NCI-H2227 (cell line): ENCODE results near the gene FBLN2.

Experiments used
- DNase-seq: peaks from one replicate; lab custom pipeline; 2025; ENCODE audit not compliant: unreplicated experiment; lab: John Stamatoyannopoulos, UW

FBLN2 gene

DNA sequence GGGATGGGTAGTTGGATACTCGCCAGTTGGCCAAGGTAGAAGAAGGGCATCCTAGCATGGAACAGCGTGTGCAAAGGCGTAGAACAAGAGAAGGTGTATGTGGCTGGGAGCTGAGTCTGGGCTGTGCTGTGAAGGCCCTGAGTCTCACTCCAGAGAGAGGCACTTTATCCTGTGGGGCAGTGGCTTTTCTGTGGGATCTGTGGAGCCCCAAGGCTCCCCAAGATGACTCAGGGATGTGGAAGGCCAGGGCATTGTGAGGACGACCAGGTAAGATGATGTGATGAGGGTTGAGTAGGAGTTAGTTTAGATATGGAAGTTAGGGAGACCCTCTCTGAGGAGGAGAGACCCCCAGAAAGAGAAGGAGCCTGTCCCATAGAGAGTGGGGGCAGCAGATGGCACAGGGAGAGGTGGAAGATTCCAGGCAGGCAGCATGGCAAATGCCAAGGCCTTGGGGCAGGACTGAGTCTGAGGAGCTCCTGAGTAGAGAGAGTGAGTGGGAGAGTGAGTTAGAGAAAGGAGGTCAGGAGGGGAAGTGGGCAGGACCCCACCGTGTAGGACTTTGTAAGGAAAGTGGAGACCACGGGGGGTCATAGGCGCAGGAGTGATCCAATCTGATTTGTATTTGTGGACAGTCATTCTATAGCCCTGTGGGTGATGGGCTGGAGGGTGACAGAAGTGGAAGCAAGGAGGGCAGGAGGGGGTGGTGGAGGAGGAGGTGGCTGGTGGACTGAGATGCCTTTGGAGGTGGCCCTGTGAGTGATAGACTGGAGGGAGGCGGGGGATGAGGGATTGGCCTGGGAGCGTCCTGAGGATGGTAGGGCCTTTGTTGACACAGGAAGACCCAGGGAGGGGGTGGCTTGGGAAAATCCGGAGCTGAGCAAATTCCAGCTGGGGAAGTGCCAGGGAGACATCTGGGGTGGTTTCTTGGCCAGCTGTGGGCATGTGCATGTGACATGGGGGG lies 50.3 kb downstream of the FBLN2 start:
- no peak for DNase-seq

DNA sequence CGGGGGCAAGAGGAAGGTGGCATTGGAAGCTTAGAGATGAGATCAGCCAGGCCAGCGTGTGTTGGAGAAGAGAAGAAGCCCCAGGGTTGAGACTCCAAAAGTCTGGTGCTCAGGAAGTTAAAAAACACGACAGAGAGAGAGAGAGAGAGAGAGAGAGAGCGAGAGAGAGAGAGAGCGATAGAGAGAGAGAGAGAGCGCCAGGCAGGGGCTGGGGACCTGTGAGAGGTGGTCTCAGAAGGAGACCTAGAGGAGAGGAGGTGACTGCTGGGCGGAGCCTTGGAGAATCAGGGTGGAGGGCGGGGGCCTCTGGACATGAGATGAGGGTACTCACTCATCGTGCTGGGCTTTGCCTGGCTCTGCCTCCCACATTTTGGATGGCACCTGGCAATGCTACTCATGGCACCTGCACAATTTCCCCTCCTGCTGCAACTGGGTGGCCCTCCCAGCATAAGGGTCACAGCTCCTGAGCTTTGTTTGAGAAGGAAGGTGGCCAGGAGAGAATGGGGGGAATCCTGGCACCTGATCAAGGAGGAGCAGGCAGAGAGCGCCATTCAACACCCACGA lies 51.0 kb downstream of the FBLN2 start:
- DNase-seq = no peak

DNA sequence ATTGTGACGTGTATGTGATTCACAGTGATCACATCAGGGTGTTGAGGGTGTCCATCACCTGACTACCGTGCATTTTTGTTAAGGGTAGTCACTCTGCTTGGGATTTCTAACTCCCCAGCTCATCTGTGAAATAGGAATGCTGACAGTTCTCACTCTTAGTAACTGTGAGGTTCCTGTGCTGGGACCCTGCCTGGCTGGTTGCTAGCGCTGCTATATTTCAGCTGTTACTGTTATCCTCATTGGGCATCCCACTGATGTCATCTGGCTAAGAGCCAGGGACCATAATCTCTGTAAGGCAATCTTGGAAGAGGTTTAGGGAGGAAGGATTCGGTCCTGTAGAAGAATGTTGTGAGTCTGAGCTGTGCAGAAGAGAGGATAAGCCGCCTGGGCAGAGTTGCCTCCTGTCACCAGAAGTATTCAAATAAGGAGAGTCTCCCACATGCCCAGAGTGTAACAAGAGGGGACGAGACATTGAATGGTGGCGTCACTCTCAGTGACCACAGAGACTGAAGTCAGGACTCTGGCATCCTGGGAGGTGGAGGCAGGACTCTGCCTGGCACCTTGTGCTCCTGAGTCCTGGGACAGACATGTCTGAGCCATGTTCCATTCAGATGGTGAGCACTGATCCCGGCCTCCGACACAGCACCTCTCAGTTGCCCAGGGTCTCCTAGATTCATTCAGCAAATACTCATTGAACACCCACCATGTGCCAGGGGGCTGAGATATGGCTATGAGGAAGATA lies 52.2 kb downstream of the FBLN2 start:
- DNase-seq = no peak

DNA sequence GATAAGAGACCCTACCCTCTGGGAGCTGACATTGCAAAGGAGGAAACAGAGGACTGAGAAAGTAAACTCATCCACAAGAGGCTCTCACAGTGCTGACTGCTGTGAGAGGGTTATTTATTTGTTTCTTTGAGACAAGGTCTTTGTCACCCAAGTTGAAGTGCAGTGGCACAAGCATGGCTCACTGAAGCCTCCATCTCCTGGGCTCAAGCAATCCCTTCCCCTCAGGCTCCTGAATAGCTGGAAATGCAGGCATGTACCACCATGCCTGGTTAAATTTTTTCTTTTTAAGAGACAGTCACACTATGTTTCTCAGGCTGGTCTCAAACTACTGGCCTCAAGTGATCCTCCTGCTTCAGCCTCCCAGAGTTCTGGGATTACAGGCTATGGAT lies 52.8 kb downstream of the FBLN2 start:
- no peak for DNase-seq

DNA sequence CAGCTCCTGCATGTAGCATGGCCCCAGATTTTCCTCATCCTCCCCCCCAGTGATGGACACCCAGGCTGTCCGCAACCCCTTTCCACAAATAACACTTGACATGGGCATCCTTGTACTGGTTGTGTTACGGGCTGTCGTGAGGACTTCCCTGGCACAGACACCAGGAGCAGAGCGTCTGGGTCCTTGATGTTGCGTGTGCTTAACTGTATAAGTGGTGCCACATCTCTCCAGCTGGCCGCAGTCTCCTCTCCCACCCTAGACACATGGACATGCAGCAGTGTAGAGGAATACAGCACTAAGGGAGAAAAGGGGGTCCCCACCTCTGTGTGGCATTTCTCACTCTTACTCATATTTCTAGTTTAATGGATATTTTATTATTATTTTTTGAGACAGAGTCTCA lies 56.6 kb downstream of the FBLN2 start:
- DNase-seq = no peak

DNA sequence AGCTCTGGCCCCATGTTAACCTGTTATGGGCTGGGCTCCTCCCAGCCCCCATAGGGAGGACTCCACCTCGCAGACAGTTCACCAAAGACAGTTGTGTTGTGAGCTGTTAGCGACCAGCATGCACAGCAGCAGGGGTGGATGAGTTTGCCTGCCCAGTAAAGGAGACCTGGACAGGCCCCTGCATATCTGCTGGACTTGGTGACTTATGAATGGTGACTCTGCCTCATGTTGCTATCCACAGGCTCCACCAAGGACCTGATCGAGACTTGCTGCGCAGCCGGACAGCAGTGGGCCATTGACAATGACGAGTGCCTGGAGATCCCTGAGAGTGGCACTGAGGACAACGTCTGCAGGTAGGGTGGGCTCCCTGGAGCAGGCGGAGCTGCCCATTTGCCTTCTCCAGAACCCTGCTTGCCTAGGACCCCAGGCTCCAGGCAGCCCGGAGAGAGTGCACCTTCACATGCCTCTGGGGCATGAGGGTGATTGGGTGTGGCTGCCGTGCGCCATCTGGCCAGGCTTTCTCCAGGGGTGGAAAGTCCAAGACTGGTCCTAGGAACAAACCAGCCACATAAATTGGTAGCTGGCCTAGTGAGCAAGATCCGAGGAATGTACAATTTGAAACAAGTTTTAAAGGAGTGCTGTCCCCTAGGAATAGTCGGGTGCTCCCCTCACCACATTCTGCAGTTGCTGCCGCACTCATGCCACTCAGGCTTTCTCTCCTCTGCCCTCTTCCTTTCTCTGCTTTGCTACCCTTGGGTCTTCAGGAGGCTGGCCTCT lies 59.1 kb downstream of the FBLN2 start:
- no peak for DNase-seq

DNA sequence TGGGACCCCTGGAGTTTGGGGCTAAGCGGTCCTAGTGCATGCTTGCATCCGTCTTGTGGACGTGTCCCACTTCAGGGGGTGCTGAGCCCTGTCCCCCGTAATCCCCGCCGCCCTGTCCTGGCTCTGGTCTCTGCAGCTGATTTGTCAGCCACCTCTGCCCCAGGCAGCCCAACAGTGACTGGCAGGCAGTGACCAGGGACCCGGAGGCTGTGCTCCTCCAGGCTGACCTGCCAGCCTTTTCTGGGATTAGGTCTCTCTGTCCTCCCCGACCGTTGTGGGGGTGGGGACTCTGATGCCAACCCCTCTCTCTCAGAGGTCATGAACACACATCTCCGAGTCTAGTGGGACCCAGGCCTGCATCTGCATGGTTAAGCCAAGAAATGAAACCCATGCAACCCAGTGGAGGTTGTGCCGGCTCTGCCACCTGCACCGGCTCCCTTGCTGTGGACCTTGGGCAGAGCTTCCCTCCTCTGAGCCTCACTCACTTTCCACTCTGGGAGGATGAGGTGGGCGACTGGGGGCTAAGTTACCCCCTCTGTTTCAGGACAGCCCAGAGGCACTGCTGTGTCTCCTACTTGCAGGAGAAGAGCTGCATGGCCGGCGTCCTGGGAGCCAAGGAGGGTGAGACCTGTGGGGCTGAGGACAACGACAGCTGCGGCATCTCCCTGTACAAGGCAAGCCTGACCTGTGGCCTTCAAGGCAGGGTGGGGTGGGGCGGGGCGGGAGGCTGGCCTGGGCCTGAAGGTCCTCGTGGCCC lies 60.2 kb downstream of the FBLN2 start:
- DNase-seq = no peak

DNA sequence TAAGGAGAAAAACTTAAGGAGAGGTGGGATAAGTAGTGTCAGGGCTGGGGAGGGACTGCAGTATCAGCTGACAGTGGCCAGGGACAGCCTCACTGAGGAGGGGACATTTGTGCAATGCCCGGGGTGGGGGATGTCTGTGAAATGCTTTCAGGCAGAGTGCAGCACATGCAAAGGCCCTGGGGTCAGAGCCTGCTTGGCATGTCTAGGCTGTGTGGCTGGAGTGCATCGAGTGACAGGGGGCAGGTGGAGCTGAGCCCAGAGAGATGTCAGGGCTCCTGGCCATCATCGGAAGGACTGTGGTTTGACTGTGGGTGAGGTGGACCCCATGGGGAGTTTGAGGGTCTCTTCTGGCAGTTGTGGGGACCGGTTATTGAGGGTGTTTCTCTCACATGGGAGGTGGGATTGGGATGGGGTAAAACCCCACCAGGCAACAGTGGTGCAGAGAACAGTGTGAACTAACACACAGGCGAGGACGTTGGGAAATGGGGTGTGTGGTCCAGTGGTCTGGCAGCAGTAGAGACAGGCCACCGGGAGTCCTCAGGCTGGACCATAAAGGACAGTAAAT lies 61.2 kb downstream of the FBLN2 start:
- DNase-seq = no peak

DNA sequence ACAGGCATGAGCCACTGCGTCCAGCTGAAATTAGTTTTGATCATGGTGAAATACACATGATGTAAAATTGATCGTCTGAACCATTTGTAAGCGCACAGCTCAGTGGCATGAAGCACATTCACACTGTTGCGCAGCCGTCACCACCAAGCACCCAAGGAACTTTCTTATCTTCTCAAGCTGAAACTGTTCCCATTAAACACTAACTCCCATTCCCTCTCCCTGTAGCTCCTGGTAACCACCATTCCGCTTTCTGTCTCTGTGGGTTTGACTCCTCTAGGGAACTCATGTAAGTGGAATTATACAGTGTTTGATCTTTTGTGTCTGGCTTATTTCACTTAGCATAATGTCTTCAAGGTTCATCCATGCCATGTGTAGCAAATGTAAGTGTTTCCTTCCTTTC lies 62.3 kb downstream of the FBLN2 start:
- DNase-seq = no peak

DNA sequence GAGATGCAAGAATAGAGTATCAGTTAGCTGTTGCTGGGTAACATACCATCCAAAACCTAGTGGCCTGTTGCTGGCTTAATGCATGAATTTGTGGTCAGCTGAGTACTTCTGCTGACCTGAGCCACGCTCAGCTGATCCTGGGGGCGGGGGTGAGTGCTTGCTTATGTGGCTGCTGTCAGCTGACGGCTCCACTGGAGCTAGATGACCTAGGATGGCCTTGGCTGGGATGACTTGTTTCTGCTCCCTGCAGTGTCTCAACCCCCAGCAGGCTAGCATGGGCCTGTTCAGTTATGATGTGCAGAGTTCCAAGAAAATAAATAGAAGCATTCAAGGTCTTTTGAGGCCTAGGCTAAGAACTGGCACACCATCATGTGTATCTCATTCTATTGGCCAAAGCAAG lies 63.9 kb downstream of the FBLN2 start:
- DNase-seq = no peak

DNA sequence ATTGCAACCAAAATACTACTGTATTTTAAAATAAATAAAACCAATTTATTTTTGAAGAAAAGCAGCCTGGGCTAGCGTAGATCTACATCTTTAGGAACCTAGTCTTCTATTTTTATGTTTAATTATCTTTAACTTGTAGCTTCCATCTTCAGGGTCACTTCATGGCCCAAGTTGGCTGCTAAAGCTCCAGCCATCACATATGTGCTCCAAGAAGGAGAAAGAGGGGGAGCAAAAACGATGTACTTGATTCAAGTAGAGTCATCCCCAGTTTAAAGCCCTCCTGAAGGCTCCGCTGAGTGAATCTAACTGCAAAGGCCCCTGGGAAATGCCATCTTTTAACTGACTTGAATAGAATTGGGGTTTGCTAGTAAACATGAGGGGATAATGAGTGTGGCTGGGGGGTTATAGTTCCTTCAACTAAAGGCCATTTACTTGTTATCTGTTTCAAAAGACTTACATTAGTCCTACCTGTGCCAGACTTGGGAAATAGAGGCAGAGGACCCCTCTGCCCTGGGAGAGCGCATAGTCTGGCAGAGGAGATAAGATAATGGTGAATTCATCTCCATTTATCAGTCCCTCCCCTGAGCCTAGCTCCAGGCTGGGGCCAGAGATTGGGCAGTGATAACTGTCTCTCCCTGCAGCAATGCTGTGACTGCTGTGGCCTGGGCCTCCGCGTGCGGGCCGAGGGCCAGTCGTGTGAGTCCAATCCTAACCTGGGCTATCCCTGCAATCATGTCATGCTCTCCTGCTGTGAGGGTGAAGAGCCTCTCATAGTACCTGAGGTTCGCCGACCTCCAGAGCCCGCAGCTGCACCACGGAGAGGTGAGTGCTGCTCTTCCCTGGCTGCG lies 64.6 kb downstream of the FBLN2 start:
- DNase-seq = no peak

DNA sequence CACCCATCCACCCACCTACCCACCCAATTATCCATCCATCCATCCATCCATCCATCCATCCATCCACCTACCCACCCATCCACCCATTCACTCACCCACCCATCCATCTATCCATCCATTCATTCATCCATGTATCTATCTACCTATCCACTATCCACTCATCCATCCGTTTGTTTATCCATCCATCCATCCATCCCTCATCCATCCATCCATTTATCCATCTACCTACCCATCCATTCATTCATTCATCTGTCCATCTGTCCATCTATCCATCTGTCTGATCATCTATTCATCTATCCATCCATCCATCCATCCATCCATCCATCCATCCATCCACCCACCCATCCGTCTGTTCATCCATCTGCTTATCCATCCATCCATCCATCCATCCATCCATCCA lies 65.7 kb downstream of the FBLN2 start:
- DNase-seq = no peak

DNA sequence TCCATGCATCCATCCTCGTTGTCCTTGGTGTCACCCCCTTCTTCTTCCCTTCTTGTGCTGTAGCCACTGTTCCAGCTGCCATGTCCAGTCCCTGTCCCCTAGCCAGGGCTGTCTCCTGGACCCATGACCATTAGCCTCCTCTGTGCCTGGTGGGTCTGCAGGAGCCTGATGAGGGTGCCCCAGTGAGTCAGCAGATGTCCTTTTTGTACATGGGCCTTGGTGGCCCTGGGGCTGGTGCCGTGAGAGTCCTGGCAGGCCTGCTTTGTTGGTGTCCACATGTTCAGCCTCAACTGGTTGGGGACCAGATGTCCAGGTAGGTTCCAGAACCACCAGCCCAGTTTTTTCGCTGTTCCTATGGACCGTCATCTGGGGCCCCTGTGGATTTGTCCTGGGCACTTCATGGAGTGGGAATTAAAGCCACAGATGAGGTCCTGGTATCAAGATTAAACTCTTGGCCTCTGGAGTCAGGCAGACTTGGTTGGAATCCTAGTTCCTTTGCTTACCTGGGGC lies 66.1 kb downstream of the FBLN2 start:
- no peak for DNase-seq

DNA sequence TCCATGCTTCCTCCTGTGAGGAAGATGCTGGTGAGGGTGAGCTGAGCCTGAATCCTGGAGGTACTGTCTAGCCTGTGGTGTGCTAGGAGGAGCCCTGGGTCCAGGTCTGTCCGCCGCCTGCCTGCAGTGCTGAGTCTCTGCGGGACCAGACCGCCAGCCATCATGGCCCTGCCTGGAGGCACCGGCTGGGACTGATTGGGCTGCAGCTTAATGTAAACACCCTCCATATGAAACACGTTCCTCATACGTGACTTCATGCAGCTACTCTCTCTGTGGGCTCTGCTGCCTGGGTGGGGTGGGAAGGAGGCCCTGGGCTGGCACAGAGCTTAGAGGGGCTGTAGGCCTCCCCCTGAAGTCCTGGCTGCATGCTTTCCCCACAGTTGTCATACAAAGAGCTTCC lies 67.4 kb downstream of the FBLN2 start:
- DNase-seq = no peak

DNA sequence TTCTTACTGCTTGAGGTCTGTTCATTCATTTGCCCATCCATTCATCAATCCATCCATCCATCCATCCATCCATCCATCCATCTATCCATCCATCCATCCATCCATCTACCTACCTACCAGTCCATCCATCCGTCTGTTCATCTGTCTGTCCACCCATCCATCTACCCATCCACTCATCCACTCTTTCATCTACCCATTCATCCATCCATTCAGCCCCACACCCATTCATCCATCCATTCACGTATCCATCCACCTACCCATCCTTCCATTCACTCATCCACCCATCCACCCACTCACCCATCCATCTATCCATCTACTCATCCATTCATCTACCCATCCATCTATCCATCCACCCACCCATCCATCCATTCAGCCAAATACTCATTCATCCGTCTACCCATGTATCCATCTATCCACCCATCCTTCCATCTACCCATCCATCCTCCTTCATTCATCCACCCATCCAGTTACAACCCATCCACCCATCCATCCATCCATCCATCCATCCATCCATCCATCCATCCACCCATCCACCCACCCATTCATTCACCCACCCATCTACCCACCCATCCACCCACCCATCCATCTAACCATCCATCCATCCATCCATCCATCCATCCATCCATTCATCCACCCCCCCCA lies 68.3 kb downstream of the FBLN2 start:
- no peak for DNase-seq

DNA sequence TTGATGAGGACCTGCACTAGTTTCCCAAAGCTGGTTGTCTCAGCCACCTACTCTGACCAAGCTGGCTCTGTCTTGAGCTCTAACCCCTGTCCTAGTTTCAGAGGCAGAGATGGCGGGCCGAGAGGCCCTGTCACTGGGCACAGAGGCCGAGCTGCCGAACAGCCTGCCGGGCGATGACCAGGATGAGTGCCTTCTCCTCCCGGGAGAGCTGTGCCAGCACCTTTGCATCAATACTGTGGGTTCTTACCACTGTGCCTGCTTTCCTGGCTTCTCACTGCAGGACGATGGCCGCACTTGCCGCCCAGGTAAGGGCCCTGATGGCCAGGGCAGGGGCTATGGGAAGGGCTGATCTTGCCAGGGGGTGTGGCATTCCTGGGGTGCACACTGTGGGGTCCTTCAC lies 69.1 kb downstream of the FBLN2 start:
- no peak for DNase-seq

DNA sequence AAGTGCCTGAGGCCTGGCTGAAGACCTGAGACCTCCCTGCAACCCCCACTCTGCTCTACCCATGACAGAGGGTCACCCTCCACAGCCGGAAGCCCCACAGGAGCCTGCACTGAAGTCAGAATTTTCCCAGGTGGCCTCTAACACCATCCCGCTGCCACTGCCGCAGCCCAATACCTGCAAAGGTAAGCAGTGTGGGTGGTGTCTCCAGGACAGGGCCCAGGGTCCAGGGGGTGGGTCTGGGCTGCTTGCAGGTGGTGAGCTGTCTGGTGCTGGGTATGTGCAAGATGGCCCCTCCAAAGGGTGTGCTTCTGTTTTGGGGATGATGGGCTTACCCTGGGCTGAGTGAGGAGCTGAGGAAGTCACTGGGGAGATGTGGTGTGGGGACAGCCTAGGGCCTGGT lies 69.9 kb downstream of the FBLN2 start:
- DNase-seq = no peak

DNA sequence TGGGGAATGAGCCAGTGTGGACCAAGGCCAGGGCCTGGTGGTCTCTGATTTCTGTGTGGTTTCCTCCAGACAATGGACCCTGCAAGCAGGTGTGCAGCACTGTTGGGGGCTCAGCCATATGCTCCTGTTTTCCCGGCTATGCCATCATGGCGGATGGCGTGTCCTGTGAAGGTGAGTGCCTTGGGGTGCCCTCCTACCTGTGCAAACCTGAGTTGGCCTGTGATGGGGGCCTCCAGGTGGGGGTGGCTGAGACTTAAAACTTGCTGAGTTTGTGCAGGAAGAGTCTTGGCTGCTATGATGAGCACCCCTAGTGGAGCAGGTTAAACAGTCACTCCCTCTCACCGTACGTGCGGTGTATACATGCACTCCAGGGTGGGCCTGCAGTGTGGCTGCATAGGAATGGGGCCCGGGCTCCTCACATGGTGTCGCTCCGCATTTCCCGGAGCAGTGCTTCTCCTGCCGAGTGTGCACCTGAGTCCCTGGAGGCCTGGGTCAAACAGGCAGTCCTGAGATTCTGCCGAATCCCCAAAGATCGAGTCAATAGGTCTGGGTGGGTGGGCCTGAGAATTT lies 70.8 kb downstream of the FBLN2 start:
- DNase-seq = no peak
